ENCODE results near the gene DEPDC4.

DNA sequence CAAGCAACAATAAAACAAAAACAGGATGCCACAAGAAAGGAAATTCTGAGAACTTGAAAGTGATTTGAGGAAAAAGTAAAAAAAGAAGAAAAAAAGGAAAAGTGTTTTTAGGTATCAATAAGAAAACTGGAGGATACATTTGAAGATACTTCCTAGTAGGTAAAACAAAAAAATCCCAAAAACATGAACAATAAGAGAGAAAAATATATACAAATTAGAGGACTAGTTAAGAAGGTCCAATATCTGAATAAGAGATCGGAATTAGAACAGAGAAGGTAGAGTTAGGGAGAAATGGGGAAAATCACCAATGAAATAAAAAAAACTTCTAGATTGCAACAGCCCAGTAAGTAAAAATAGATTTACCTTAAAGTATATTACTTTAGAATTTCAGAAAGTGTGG is 8.8 kb downstream of the DEPDC4 start:
- TF ChIP-seq, protein P1, sequence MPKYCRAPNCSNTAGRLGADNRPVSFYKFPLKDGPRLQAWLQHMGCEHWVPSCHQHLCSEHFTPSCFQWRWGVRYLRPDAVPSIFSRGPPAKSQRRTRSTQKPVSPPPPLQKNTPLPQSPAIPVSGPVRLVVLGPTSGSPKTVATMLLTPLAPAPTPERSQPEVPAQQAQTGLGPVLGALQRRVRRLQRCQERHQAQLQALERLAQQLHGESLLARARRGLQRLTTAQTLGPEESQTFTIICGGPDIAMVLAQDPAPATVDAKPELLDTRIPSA (CRISPR knock-in tag; IDR thresholded peaks at IDR 0.05; ENCODE audit: borderline replicate concordance) = no peak
- TF ChIP-seq POLR2A (IDR thresholded peaks at IDR 0.05; ENCODE audit: insufficient read depth in 1 of 2, low read depth in 2 of 2, low read length in 2 of 2) (no peak), ZFYVE20 (CRISPR knock-in tag; IDR thresholded peaks at IDR 0.05; ENCODE audit: borderline replicate concordance, low read depth) (no peak), MXD4 (CRISPR knock-in tag; IDR thresholded peaks at IDR 0.05) (no peak), TBP (CRISPR knock-in tag; IDR thresholded peaks at IDR 0.05) (no peak), ZFP82 (CRISPR knock-in tag; IDR thresholded peaks at IDR 0.05; ENCODE audit: borderline replicate concordance) (no peak)
- TF ChIP-seq, protein P2, sequence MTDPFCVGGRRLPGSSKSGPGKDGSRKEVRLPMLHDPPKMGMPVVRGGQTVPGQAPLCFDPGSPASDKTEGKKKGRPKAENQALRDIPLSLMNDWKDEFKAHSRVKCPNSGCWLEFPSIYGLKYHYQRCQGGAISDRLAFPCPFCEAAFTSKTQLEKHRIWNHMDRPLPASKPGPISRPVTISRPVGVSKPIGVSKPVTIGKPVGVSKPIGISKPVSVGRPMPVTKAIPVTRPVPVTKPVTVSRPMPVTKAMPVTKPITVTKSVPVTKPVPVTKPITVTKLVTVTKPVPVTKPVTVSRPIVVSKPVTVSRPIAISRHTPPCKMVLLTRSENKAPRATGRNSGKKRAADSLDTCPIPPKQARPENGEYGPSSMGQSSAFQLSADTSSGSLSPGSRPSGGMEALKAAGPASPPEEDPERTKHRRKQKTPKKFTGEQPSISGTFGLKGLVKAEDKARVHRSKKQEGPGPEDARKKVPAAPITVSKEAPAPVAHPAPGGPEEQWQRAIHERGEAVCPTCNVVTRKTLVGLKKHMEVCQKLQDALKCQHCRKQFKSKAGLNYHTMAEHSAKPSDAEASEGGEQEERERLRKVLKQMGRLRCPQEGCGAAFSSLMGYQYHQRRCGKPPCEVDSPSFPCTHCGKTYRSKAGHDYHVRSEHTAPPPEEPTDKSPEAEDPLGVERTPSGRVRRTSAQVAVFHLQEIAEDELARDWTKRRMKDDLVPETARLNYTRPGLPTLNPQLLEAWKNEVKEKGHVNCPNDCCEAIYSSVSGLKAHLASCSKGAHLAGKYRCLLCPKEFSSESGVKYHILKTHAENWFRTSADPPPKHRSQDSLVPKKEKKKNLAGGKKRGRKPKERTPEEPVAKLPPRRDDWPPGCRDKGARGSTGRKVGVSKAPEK (CRISPR knock-in tag; IDR thresholded peaks at IDR 0.05; ENCODE audit: borderline replicate concordance) = no peak
- TF ChIP-seq, protein P3, sequence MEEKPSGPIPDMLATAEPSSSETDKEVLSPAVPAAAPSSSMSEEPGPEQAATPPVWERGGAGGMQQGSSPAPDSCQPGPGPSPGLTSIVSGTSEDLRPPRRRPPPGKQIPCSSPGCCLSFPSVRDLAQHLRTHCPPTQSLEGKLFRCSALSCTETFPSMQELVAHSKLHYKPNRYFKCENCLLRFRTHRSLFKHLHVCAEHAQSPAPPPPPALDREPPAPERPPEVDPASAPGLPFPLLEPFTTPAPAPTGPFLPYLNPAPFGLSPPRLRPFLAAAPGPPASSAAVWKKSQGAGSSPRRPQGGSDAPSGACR (CRISPR knock-in tag; IDR thresholded peaks at IDR 0.05) = no peak
- TF ChIP-seq, protein P4, sequence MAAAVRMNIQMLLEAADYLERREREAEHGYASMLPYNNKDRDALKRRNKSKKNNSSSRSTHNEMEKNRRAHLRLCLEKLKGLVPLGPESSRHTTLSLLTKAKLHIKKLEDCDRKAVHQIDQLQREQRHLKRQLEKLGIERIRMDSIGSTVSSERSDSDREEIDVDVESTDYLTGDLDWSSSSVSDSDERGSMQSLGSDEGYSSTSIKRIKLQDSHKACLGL (CRISPR knock-in tag; IDR thresholded peaks at IDR 0.05) = no peak
- TF ChIP-seq, protein P5, sequence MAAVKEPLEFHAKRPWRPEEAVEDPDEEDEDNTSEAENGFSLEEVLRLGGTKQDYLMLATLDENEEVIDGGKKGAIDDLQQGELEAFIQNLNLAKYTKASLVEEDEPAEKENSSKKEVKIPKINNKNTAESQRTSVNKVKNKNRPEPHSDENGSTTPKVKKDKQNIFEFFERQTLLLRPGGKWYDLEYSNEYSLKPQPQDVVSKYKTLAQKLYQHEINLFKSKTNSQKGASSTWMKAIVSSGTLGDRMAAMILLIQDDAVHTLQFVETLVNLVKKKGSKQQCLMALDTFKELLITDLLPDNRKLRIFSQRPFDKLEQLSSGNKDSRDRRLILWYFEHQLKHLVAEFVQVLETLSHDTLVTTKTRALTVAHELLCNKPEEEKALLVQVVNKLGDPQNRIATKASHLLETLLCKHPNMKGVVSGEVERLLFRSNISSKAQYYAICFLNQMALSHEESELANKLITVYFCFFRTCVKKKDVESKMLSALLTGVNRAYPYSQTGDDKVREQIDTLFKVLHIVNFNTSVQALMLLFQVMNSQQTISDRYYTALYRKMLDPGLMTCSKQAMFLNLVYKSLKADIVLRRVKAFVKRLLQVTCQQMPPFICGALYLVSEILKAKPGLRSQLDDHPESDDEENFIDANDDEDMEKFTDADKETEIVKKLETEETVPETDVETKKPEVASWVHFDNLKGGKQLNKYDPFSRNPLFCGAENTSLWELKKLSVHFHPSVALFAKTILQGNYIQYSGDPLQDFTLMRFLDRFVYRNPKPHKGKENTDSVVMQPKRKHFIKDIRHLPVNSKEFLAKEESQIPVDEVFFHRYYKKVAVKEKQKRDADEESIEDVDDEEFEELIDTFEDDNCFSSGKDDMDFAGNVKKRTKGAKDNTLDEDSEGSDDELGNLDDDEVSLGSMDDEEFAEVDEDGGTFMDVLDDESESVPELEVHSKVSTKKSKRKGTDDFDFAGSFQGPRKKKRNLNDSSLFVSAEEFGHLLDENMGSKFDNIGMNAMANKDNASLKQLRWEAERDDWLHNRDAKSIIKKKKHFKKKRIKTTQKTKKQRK (IDR thresholded peaks at IDR 0.05; ENCODE audit: low read length) = no peak
- TF ChIP-seq, protein P6, sequence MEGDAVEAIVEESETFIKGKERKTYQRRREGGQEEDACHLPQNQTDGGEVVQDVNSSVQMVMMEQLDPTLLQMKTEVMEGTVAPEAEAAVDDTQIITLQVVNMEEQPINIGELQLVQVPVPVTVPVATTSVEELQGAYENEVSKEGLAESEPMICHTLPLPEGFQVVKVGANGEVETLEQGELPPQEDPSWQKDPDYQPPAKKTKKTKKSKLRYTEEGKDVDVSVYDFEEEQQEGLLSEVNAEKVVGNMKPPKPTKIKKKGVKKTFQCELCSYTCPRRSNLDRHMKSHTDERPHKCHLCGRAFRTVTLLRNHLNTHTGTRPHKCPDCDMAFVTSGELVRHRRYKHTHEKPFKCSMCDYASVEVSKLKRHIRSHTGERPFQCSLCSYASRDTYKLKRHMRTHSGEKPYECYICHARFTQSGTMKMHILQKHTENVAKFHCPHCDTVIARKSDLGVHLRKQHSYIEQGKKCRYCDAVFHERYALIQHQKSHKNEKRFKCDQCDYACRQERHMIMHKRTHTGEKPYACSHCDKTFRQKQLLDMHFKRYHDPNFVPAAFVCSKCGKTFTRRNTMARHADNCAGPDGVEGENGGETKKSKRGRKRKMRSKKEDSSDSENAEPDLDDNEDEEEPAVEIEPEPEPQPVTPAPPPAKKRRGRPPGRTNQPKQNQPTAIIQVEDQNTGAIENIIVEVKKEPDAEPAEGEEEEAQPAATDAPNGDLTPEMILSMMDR (CRISPR knock-in tag; IDR thresholded peaks at IDR 0.05) = no peak
